Subcutaneous adipose tissue (tissue), 4 donors: Measurements from ENCODE around the gene SLC25A22. TPM values are rescaled to one million over a fixed set of nuclear protein-coding genes. Genes with fewer than 3 reads are reported as not detected.

Source experiments
- CTCF ChIP-seq: fragments of 450-650 bp; IDR thresholded peaks from one replicate; pipeline ENCODE4 v1.5.1; 2016; ENCODE audit warnings: low read depth, mild to moderate bottlenecking, control low read depth, antibody characterized with exemption, moderate library complexity
- total RNA-seq, 4 donors: library from RNA; depleted of rRNA; stranded (reverse); fragments of >200 nt; gene quantifications; one replicate each; pipeline ENCODE4 v1.1.0, GENCODE V29; 2016

The SLC25A22 gene
- total RNA-seq, 4 donors from 2014 or later: 2.5 to 12.8 (median 3.7) TPM

GRCh38 chr11:788009-788640 lies 10.0 kb downstream of the SLC25A22 start:
- no peak for TF ChIP-seq CTCF

DNA sequence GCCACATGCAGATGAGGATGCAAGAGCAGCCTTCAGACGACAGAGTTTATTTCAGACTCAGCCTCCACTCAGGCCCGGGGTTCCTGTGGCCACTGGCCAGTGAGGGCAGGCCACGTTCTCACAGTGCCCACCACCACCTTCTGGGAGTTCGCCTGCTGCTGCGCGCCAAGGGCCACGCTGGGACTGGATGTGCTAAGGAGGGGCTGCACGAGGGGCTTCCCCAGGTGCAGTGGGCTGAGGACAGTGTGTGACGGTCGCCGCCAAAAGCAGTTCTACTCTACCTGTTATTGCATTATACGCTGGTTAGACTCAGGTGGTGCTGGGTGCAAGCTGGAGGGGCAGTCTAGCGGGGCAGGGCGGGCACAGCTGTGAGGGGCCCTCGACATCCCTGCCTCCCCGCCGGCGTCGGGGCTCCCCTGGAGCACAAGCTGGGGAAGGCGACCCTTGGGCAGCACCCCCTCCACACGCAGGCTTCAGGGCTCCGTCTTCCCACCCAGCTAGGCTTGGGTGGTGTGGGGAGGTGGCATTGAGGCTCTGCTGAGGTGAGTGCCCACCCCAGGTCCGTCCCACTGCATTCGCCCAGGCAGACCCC lies 10.9 kb downstream of the SLC25A22 start:
- no peak for TF ChIP-seq CTCF

GRCh38 chr11:786235-787083 lies 11.6 kb downstream of the SLC25A22 start:
- TF ChIP-seq CTCF: no peak

DNA sequence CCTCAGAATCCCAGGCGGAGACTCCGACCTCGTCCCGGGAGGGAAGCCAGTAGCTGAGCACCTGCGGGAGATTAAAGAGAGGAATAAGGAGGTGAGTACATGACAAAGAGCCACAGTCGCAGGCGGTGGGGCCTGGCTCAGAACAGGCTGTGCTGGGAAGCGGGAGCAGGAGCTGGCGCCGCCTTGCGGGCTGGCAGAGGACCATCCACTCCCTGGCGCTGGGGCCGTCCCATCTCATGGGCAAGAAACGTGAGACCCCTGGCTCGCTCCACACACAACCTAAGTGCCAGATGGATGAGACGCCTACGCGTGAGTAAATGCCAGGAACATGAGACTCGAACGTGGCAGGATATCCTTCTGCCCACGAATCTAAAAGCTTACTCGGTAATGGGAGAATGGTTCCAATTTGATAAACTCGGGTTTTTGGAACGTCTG lies 14.5 kb downstream of the SLC25A22 start:
- TF ChIP-seq CTCF: no peak

GRCh38 chr11:782264-783174 lies 15.6 kb downstream of the SLC25A22 start:
- TF ChIP-seq CTCF: no peak

- TF ChIP-seq CTCF: no peak
Observed at GRCh38 chr11:779955-780532, 18.0 kb downstream of the SLC25A22 start.
